ENCODE data around the gene COPZ1.
"Not testable (repeated sequence)": the region's sequence is repeated elsewhere in the genome, so short reads cannot be mapped to it uniquely, and the experiment has no call there.

The COPZ1 gene

DNA sequence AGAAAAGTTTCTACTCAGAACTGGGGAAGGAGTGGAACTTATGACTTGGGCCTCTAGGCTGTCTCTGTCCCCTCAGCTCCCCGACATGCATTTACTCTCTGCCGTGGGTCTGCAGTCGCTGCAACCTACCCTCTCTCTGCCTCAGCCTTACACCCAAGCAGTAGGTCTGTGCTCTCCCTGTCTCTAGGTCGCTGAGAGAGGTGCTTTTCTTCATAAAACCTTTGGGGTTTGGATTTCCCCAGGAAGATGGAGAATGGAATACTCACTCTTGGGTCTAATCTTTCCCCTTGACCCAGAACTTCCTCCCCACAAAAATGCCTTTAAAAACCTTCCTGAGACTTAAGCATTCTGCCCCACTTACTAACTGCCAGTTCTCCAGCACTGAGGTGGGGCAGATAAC is 26.4 kb downstream of the COPZ1 start:
- Histone ChIP-seq H3K9me3 (ENCODE audit: control insufficient read depth, low read length) (no peaks in the 10 kb centered on the region), H3K36me3 (ENCODE audit: control insufficient read depth, insufficient read depth, low read length) (peaks cover 41% of the 10 kb centered on the region), H3K27ac (ENCODE audit: insufficient read depth, low read length, poor library complexity, severe bottlenecking) (no peak overlapping the region), H3K4me1 (ENCODE audit: control insufficient read depth, insufficient read depth, low read length, poor library complexity, severe bottlenecking) (peaks cover 3% of the 10 kb centered on the region), H3K27me3 (replicated peaks; ENCODE audit: control insufficient read depth, insufficient read depth, low read length, poor library complexity, severe bottlenecking) (no peaks in the 10 kb centered on the region), H3K4me3 (ENCODE audit: insufficient read depth, low read depth, low read length, poor library complexity, severe bottlenecking) (no peak overlapping the region)
- DNase-seq = no peak

DNA sequence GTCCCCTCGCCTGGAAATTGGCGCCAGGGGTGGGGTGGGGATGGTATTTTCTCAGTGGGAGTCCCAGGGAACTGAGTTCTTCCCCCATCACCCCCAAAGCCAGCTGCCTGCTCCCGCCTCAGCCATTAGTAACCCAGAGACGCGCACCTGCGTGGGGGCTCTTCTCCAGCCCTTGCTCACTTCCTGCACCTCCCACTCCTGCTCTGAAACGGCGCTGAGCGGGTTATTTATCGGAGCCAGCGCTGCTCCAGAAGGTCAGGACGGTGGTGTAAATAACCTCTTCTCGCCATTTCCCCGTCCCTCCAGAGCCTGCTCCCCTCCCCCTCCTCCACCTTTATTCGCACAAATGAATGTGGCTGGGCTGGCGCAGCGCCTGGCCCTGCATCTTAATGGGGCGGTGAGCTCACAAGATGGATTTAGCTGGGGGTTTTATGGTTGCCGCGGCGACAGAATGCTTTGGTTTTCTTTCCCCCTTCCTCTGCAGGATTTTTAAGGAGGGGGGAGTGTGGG is 27.1 kb downstream of the COPZ1 start:
- Histone ChIP-seq H3K36me3 (ENCODE audit: control insufficient read depth, insufficient read depth, low read length) (peaks cover 34% of the 10 kb centered on the region), H3K27ac (ENCODE audit: insufficient read depth, low read length, poor library complexity, severe bottlenecking) (peak overlapping the region; percentile 33)
- no peak for DNase-seq

DNA sequence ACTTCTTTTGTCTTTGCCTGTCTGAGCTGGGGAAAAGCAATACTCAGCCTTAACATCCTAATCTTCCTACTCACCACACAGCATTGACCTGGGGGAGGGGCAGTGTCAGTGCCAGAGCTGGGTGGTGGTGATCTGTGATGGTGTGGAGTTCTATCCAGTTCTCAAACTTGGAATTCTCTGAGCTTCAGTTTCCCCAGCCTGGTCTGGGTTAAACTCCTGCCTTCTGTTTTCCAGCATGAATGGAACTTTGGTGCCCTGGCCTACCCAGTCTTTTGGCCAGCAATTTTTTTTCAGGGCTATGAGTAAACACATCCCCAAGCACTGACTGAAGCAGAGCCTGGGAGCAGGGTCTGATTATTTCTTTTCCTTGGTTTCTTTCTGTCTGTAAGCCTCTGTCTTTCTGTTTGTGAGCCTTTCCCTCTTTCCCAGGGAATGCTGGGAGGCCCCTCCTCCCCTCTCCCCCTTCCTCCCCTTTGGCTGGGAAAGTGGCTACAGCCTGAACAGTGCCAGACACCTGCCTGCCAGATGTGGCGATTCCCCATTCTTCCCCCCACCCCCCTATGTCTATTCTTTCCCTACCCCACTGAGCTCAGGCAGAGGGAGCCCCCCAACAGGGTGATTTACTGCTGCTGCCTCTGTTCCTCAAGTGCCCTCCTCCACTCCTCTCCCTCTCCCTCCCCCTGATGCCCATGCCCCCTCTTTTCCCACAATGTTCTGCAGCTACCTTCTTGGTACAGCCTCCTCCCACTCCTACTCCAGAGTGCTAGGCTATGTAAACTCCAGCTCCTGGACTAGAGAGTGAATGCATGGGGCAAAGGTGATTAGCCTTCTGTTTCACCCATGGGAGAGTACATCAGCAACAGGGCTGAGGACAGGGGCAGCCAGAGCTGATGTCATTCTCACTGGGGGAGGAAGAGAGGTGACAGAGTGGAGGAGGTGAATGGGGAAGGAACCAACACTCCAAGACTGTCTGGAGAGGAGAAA is 28.3 kb downstream of the COPZ1 start:
- no peak for DNase-seq
- Histone ChIP-seq H3K27ac (ENCODE audit: insufficient read depth, low read length, poor library complexity, severe bottlenecking) (no peak overlapping the region), H3K27me3 (replicated peaks; ENCODE audit: control insufficient read depth, insufficient read depth, low read length, poor library complexity, severe bottlenecking) (no peaks in the 10 kb centered on the region), H3K4me3 (ENCODE audit: insufficient read depth, low read depth, low read length, poor library complexity, severe bottlenecking) (no peak overlapping the region), H3K36me3 (ENCODE audit: control insufficient read depth, insufficient read depth, low read length) (peaks cover 23% of the 10 kb centered on the region), H3K9me3 (ENCODE audit: control insufficient read depth, low read length) (no peaks in the 10 kb centered on the region), H3K4me1 (ENCODE audit: control insufficient read depth, insufficient read depth, low read length, poor library complexity, severe bottlenecking) (peaks cover 3% of the 10 kb centered on the region)

More for the DNA sequence above, 27.1 kb downstream of the COPZ1 start:
- Histone ChIP-seq H3K9me3 (ENCODE audit: control insufficient read depth, low read length) (no peaks in the 10 kb centered on the region), H3K27me3 (replicated peaks; ENCODE audit: control insufficient read depth, insufficient read depth, low read length, poor library complexity, severe bottlenecking) (no peaks in the 10 kb centered on the region), H3K4me1 (ENCODE audit: control insufficient read depth, insufficient read depth, low read length, poor library complexity, severe bottlenecking) (peaks cover 3% of the 10 kb centered on the region), H3K4me3 (ENCODE audit: insufficient read depth, low read depth, low read length, poor library complexity, severe bottlenecking) (peak overlapping the region; percentile 20)

DNA sequence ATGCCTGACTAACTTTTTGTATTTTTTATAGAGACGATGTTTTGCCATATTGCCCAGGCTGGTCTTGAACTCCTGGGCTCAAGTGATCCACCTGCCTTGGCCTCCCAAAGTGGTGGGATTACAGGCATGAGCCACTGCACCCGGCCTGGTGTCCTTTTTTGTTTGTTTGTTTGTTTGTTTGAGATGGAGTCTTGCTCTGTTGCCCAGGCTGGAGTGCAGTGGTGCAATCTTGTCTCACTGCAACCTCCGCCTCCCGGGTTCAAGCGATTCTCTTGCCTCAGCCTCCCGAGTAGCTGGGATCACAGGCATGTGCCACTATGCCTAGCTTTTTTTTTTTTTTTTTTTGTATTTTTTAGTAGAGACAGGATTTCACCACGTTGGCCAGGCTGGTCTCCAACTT is 29.3 kb downstream of the COPZ1 start:
- H3K27me3 ChIP-seq (replicated peaks; ENCODE audit: control insufficient read depth, insufficient read depth, low read length, poor library complexity, severe bottlenecking); H3K9me3 ChIP-seq (ENCODE audit: control insufficient read depth, low read length); DNase-seq; H3K4me1 ChIP-seq (ENCODE audit: control insufficient read depth, insufficient read depth, low read length, poor library complexity, severe bottlenecking); H3K4me3 ChIP-seq (ENCODE audit: insufficient read depth, low read depth, low read length, poor library complexity, severe bottlenecking); H3K27ac ChIP-seq (ENCODE audit: insufficient read depth, low read length, poor library complexity, severe bottlenecking): not testable (repeated sequence)
- H3K36me3 ChIP-seq (ENCODE audit: control insufficient read depth, insufficient read depth, low read length) = peaks cover 16% of the 10 kb centered on the region

DNA sequence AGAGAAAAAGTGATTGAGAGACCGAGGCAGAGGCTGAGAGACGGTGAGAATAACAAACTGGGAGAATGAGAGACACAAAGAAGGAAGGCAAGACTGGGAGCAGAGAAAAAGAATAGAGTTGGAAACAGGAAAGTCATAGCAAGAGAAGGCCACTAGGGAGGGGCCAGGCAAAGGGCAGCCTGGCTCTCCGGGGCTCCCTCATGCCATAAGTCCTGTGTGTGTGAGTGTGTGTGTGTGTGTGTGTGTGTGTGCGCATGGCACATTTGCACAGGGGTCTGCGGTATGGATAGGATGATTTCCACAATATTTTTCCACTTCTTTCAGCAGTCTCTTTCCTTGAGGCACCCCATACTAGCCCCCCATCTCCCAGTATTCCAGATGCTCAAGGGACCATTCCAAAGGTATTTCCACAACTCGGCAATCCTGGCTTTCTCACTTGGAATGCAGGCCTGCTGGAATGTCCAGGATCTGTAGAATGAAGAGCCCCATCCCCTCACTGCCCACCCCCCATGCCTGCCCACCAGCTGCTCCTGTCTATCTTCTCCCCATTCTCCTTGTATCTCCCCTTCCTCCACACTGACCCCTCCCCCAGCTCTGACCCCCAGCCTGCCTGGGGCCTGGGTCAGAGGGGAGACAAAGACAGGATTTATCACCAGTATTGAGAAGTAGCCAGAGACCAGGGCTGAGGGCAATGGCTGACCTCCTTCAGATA is 30.3 kb downstream of the COPZ1 start:
- Histone ChIP-seq H3K4me3 (ENCODE audit: insufficient read depth, low read depth, low read length, poor library complexity, severe bottlenecking) (no peak overlapping the region), H3K36me3 (ENCODE audit: control insufficient read depth, insufficient read depth, low read length) (peaks cover 8% of the 10 kb centered on the region), H3K27ac (ENCODE audit: insufficient read depth, low read length, poor library complexity, severe bottlenecking) (no peak overlapping the region), H3K27me3 (replicated peaks; ENCODE audit: control insufficient read depth, insufficient read depth, low read length, poor library complexity, severe bottlenecking) (no peaks in the 10 kb centered on the region), H3K9me3 (ENCODE audit: control insufficient read depth, low read length) (no peaks in the 10 kb centered on the region), H3K4me1 (ENCODE audit: control insufficient read depth, insufficient read depth, low read length, poor library complexity, severe bottlenecking) (peaks cover 10% of the 10 kb centered on the region)
- no peak for DNase-seq

DNA sequence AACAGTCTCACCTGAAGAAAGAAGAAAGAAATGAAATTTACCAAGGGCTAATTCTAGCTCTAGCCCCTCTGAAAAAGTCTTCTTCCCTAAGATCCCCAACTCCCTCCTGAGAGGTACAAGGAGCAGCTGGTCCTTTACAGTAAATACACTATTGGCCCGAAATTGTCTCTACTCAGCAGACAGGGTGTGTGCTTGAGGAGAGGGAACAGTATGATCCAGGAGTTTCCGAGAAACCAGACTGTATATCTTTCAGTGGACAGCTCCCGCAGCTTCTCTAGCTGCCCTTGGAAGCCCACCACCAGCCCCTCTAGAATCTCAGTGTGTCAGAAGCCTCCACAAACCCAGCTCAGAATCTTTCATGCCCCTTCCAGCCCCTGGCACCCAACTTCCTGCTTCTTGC is 31.3 kb downstream of the COPZ1 start:
- H3K27me3 ChIP-seq (replicated peaks; ENCODE audit: control insufficient read depth, insufficient read depth, low read length, poor library complexity, severe bottlenecking) = no peaks in the 10 kb centered on the region

DNA sequence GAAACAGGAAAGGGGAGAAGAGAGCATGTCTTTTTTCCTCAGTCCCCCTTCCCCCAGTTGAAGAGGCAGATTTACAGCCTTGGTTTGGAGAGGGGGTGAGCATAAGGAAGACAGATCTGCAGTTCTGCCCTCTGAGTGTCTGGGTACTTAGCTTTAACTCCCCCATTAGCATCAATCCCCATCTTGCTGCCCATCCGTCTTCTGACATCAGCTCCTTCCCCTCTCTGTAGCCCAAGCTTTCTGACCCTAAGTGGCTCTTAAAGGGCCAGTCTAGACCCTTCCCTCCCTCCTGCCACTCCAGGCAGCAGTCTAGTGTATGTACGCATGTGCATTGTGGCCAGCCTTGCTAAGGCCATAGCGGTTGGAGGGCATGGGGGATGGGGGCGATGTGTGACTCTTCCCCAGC is 32.0 kb downstream of the COPZ1 start:
- H3K9me3 ChIP-seq (ENCODE audit: control insufficient read depth, low read length) = no peaks in the 10 kb centered on the region
- peaks cover 8% of the 10 kb centered on the region for H3K4me1 ChIP-seq (ENCODE audit: control insufficient read depth, insufficient read depth, low read length, poor library complexity, severe bottlenecking)
- no peak for DNase-seq
- H3K4me3 ChIP-seq (ENCODE audit: insufficient read depth, low read depth, low read length, poor library complexity, severe bottlenecking) = no peak overlapping the region
- H3K27me3 ChIP-seq (replicated peaks; ENCODE audit: control insufficient read depth, insufficient read depth, low read length, poor library complexity, severe bottlenecking) = no peaks in the 10 kb centered on the region
- no peak overlapping the region for H3K27ac ChIP-seq (ENCODE audit: insufficient read depth, low read length, poor library complexity, severe bottlenecking)
- H3K36me3 ChIP-seq (ENCODE audit: control insufficient read depth, insufficient read depth, low read length) = no peaks in the 10 kb centered on the region

More for the DNA sequence above, 31.3 kb downstream of the COPZ1 start:
- Histone ChIP-seq H3K27ac (ENCODE audit: insufficient read depth, low read length, poor library complexity, severe bottlenecking) (no peak overlapping the region), H3K4me1 (ENCODE audit: control insufficient read depth, insufficient read depth, low read length, poor library complexity, severe bottlenecking) (peaks cover 10% of the 10 kb centered on the region), H3K36me3 (ENCODE audit: control insufficient read depth, insufficient read depth, low read length) (no peaks in the 10 kb centered on the region), H3K9me3 (ENCODE audit: control insufficient read depth, low read length) (no peaks in the 10 kb centered on the region), H3K4me3 (ENCODE audit: insufficient read depth, low read depth, low read length, poor library complexity, severe bottlenecking) (no peak overlapping the region)
- DNase-seq = no peak

DNA sequence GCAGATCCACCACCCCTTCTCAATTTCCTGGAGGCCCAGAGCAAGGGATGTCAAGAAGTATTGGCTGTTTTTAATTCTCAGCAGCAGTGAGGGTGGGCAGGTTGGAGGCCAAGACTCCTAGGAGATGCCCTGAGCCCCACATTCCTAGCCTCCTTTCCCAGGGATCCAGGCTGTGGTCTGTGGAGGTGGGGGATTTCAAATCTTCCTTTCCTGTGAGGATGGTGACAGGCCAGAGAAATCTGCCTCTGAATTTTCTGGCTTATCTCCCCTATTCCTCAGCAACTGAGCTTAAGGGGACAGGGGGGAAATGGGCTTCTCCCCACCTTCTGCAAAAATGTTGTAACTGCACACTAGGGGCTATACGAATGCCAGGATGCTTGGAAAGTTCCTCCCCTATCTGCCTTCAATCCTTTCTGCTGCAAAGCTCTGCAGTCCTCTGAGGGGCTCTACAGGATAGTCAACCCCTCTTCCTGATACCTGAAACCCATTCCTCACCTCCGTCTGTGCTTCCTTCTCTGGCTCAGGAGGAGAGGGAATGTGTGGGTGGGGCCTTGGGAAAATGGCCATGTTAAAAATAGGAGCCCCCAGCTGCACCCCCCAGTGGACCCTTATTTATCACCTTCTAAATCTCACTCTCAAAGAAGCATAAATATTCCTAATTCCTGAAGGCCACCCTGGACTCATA is 32.7 kb downstream of the COPZ1 start:
- DNase-seq = no peak
- H3K27ac ChIP-seq (ENCODE audit: insufficient read depth, low read length, poor library complexity, severe bottlenecking) = peak overlapping the region; percentile 96
- no peaks in the 10 kb centered on the region for H3K9me3 ChIP-seq (ENCODE audit: control insufficient read depth, low read length)
- H3K27me3 ChIP-seq (replicated peaks; ENCODE audit: control insufficient read depth, insufficient read depth, low read length, poor library complexity, severe bottlenecking) = no peaks in the 10 kb centered on the region
- peaks cover 7% of the 10 kb centered on the region for H3K4me1 ChIP-seq (ENCODE audit: control insufficient read depth, insufficient read depth, low read length, poor library complexity, severe bottlenecking)
- H3K36me3 ChIP-seq (ENCODE audit: control insufficient read depth, insufficient read depth, low read length) = no peaks in the 10 kb centered on the region
- no peak overlapping the region for H3K4me3 ChIP-seq (ENCODE audit: insufficient read depth, low read depth, low read length, poor library complexity, severe bottlenecking)

DNA sequence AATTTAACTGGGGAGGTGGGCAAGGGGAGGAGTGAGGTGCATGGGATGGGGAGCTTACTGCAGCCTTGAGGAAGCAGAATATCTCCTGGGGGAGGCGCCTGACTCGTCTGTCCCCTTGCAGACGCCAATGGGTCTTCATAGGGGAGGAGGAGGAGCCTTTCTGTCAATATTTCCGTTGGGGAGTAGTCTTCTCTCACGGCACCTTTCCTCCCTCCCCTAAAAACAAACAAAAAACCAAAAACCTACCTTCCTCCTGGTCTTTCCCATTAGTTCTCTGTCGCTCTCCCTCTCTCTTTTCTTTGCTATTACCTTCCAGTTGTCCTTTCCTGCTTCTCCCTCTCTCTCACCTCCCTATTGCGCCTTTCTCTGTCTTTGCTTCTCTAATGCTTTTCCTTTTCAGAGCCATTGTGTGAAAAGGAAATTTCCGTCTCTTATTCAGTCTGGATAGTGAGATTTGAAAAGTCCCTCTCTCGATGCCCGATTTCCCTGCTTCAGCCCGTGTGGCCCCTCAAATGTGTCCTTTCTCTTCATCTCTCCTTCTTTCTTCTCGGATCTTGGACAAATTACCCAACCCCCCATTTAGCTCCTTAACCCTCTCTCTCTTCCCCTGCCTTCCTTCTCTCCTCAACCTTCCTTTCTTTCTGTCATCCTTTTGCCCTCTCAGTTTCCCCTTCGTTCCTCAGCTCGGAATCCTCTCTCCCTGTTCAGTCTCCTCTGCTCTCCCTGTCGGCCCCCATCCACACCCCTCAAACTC is 33.4 kb downstream of the COPZ1 start:
- Histone ChIP-seq H3K27me3 (replicated peaks; ENCODE audit: control insufficient read depth, insufficient read depth, low read length, poor library complexity, severe bottlenecking) (no peaks in the 10 kb centered on the region), H3K4me1 (ENCODE audit: control insufficient read depth, insufficient read depth, low read length, poor library complexity, severe bottlenecking) (peaks cover 7% of the 10 kb centered on the region), H3K9me3 (ENCODE audit: control insufficient read depth, low read length) (no peaks in the 10 kb centered on the region), H3K36me3 (ENCODE audit: control insufficient read depth, insufficient read depth, low read length) (no peaks in the 10 kb centered on the region), H3K27ac (ENCODE audit: insufficient read depth, low read length, poor library complexity, severe bottlenecking) (peak overlapping the region; percentile 96), H3K4me3 (ENCODE audit: insufficient read depth, low read depth, low read length, poor library complexity, severe bottlenecking) (peak overlapping the region; percentile 96)
- peak in 2 of 3 donors; percentile 28 to 39 for DNase-seq
